ENCODE data around the gene NEDD8. TPM values are rescaled to one million over a fixed set of nuclear protein-coding genes. Genes with fewer than 3 reads are reported as not detected.
A peak's percentile ranks its signal among the peaks of the same experiment; 100 is the strongest.

Gene NEDD8
- total RNA-seq, 1 experiment from 2014 or later, result 330 TPM

DNA sequence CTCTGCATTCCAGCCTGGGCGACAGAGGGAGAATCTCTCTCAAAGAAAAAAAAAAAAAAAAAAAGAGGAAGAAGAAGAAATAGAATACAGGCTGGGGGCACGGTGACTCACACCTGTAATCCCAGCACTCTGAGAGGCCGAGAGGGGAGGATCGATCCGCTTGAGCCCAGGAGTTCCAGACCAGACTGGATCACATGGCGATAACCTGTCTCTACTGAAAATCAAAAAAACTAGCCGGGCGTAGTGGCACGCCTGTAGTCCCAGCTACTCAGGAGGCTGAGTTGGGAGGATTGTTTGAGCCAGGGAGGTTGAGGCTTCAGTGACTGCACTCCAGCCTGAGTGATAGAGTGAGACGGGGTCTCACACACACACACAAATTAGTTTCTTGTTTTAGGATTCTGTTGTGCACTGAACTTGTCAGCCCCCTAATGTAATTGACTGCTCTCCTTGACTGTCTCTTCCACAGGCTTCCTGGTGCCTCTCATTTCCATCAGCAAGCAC is 11.2 kb upstream of the NEDD8 start:
- Histone ChIP-seq H3K27ac (ENCODE audit: low read length) (peak overlapping the region; percentile 92), H3K9me2 (replicated peaks; ENCODE audit: low read length) (no peaks in the 10 kb centered on the region), H3K4me1 (ENCODE audit: insufficient read depth, low read length) (peaks cover 37% of the 10 kb centered on the region), H3K36me3 (ENCODE audit: low read depth, low read length) (peaks cover 24% of the 10 kb centered on the region; the same call in 1 of the 2 replicates), H3K4me2 (ENCODE audit: low read length) (peak overlapping the region; percentile 91), H2AFZ (ENCODE audit: low read length) (peak overlapping the region; percentile 89), H3K27me3 (ENCODE audit: low read length) (no peaks in the 10 kb centered on the region), H3K79me2 (ENCODE audit: low read length) (peaks cover 26% of the 10 kb centered on the region), H3K9me3 (ENCODE audit: low read length) (no peaks in the 10 kb centered on the region), H3K9ac (ENCODE audit: low read length) (peak overlapping the region; percentile 88), H3K4me3 (ENCODE audit: low read length) (peak overlapping the region; percentile 76), H4K20me1 (ENCODE audit: low read length) (0 out of 2 replicates have a peak, but pooled peaks cover 3% of the 10 kb centered on the region), H3F3A (ENCODE audit: low read length, unreplicated experiment) (no peaks in the 10 kb centered on the region)
- ChIA-PET POLR2A (ENCODE audit: unreplicated experiment) (no interaction called here), CTCF (interaction anchor here (0.6 to 2.6 kb wide), 2 partner anchors 54 to 64 kb away, joined by 3 to 55 read pairs; partner anchors contain the start of gene CIDEB)
- no peak for TF ChIP-seq EZH2 (IDR thresholded peaks at IDR 0.05; ENCODE audit: low read length, unreplicated experiment)
- TF ChIP-seq, protein P1, sequence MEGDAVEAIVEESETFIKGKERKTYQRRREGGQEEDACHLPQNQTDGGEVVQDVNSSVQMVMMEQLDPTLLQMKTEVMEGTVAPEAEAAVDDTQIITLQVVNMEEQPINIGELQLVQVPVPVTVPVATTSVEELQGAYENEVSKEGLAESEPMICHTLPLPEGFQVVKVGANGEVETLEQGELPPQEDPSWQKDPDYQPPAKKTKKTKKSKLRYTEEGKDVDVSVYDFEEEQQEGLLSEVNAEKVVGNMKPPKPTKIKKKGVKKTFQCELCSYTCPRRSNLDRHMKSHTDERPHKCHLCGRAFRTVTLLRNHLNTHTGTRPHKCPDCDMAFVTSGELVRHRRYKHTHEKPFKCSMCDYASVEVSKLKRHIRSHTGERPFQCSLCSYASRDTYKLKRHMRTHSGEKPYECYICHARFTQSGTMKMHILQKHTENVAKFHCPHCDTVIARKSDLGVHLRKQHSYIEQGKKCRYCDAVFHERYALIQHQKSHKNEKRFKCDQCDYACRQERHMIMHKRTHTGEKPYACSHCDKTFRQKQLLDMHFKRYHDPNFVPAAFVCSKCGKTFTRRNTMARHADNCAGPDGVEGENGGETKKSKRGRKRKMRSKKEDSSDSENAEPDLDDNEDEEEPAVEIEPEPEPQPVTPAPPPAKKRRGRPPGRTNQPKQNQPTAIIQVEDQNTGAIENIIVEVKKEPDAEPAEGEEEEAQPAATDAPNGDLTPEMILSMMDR (conservative IDR thresholded peaks at IDR 0.05; ENCODE audit: low read depth, low read length), result no peak
- no peak for TF ChIP-seq EZH2phosphoT487 (IDR thresholded peaks at IDR 0.05; ENCODE audit: borderline replicate concordance, low read length)
- ATAC-seq (no peak), DNase-seq (peak; percentile 21)
- intact Hi-C loops (cut with micrococcal nuclease), result loop anchor here (1.0 to 2.0 kb wide), 3 partner anchors 27 to 187 kb away; partner anchors contain the start of gene RABGGTA
- BruUV-seq (replicated peaks), result no TSS peak

GRCh38 chr14:24241829-24242443 is 9.8 kb upstream of the NEDD8 start:
- H3K9me3 ChIP-seq (ENCODE audit: low read length), result no peaks in the 10 kb centered on the region
- no peaks in the 10 kb centered on the region for H3F3A ChIP-seq (ENCODE audit: low read length, unreplicated experiment)
- H3K9ac ChIP-seq (ENCODE audit: low read length), result peak overlapping the region; percentile 88
- DNase-seq, result peak; percentile 95
- TF ChIP-seq, protein P1 (conservative IDR thresholded peaks at IDR 0.05; ENCODE audit: low read depth, low read length), result 0 out of 2 replicates have a peak, but pooled peaks have one; percentile 27
- no peak for TF ChIP-seq EZH2phosphoT487 (IDR thresholded peaks at IDR 0.05; ENCODE audit: borderline replicate concordance, low read length)
- no peak for TF ChIP-seq EZH2 (IDR thresholded peaks at IDR 0.05; ENCODE audit: low read length, unreplicated experiment)
- ChIA-PET POLR2A (ENCODE audit: unreplicated experiment) (interaction anchor here (0.6 to 1.3 kb wide), 10 partner anchors 27 to 95 kb away, joined by 3 to 16 read pairs (median 4); partner anchors contain the start of genes CIDEB, DHRS1, NOP9 and PSME2), CTCF (interaction anchor here (0.6 to 2.6 kb wide), 10 partner anchors 26 to 200 kb away, joined by 3 to 55 read pairs (median 4); partner anchors contain the start of genes CHMP4A, CIDEB, MDP1 and RABGGTA)
- peak; percentile 87 for ATAC-seq
- H3K4me1 ChIP-seq (ENCODE audit: insufficient read depth, low read length), result peaks cover 42% of the 10 kb centered on the region
- H3K9me2 ChIP-seq (replicated peaks; ENCODE audit: low read length), result no peaks in the 10 kb centered on the region
- H3K27ac ChIP-seq (ENCODE audit: low read length), result peak overlapping the region; percentile 92
- H3K36me3 ChIP-seq (ENCODE audit: low read depth, low read length), result peaks cover 36% of the 10 kb centered on the region
- H2AFZ ChIP-seq (ENCODE audit: low read length), result peak overlapping the region; percentile 89
- H4K20me1 ChIP-seq (ENCODE audit: low read length), result 0 out of 2 replicates have a peak, but pooled peaks cover 3% of the 10 kb centered on the region
- intact Hi-C loops (cut with micrococcal nuclease), result loop anchor here (1.0 to 2.0 kb wide), 4 partner anchors 10 to 189 kb away; partner anchors contain the start of genes GMPR2, NEDD8, RABGGTA and TM9SF1
- H3K79me2 ChIP-seq (ENCODE audit: low read length), result peaks cover 26% of the 10 kb centered on the region
- BruUV-seq (replicated peaks), result TSS peak; percentile 49
- no peaks in the 10 kb centered on the region for H3K27me3 ChIP-seq (ENCODE audit: low read length)
- peak overlapping the region; percentile 91 for H3K4me2 ChIP-seq (ENCODE audit: low read length)
- H3K4me3 ChIP-seq (ENCODE audit: low read length), result peak overlapping the region; percentile 76
